DMS153 treated with DMSO at 0.1 percent for 48 hours (cell line): Measurements from ENCODE around the gene LY6G6D.

Source experiments
- DNase-seq: peaks from one replicate; lab custom pipeline; 2025; ENCODE audit not compliant: unreplicated experiment; lab: John Stamatoyannopoulos, UW

The LY6G6D gene

DNA sequence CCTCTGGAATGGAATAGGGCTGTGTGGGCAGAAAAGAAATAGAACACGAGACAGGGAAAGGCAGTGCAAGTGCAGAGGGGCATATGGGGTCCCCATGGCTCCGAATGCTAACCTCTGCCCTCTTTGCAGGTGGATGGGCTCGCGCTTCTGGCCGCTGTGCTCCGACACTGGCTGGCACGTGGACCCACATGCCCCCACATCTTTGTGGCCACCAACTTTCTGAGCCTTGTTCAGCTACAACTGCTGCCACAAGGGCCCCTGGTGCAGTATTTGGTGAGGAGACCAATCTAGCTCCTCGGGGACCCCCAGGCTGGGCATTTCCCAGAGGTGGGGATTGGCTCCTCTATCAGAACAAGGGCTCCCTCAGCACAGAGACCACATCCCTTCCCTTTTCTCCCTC, 46.2 kb downstream of the LY6G6D start:
- no peak for DNase-seq

DNA sequence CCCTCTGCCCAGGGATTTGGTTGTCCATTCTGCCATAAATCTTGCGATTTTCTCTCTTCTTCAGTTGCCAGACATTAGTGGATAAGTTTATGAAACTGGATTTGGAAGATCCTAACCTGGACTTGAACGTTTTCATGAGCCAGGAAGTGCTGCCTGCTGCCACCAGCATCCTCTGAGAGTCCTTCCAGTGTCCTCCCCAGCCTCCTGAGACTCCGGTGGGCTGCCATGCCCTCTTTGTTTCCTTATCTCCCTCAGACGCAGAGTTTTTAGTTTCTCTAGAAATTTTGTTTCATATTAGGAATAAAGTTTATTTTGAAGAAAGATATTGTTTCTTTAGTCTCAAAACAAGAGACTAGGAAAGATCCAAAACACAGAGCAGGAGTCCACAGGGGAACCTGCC, 47.2 kb downstream of the LY6G6D start, which contains the start of gene SAPCD1:
Gene SAPCD1, plus strand, starts transcription at position 301 of the 400 bp plus-strand sequence. CDS start 399 bp downstream, outside the sequence.
- no peak for DNase-seq

DNA sequence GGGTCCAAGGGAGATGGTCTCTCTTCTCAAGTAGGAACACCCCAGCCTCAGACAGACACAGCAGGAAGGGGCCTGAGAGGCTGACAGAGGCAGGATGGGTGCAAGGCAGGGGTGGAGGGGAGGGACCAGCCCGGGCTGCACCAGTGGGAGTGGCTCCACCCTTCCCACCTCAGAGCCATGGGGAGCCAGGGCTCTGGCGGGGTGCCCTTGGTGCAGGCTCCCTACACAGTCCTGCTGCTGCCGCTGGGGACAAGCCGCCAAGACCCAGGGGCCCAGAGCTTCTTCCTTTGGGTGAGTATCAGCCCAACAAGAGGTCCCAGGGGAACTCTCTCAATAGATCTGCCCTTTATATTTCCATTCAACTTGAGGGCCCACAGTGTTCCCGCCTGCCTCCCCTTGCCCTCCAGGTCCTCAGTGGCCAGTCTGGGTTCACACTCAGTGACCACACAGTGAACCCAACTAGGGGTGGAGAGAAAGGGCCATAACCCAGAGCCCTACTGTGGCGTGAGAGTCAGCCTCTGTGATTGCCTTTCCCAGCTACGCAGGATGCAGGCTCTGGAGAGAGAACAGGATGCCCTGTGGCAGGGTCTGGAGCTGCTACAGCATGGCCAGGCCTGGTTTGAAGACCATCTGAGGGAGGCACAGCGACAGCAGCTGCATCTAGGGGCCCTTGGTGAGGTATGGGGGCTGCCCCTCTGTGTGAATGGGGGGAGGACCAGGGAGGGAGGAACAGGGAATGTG, 47.9 kb downstream of the LY6G6D start:
- no peak for DNase-seq

DNA sequence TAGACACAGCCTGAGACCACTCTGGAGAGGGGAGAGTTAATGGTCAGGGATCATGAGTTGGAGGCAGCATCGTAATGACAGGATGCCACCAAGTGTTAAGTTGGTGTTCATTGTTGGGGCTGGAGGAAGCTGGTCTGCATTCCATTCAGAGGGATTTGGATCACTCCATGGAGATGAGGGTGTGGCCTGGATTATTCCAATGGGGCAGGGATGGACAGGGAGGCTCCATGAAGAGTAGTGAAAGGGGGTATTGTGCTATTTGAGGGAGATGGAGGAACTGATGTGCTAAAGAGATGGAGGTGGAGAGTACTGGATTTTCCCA, 48.4 kb downstream of the LY6G6D start:
- DNase-seq: no peak

DNA sequence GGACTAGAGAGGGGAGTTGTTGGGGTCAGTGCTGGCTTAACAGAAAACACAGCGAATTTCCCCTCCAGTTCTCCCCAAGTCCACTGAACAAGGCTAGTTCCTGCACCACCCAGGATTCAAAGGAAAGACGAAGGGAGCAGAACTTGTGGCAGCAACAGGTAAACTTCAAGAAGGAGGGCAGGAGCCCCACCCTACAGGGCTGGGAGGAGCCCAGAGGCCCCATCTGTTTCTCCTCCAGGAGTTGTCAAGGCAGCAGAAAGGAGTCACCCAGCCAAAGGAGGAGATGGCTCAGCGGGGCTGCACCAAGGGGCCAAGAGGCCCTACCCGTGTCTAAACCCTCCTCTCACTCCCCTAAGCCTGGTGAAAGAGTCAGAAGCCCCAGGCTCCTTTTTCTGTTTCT, 49.0 kb downstream of the LY6G6D start:
- no peak for DNase-seq

DNA sequence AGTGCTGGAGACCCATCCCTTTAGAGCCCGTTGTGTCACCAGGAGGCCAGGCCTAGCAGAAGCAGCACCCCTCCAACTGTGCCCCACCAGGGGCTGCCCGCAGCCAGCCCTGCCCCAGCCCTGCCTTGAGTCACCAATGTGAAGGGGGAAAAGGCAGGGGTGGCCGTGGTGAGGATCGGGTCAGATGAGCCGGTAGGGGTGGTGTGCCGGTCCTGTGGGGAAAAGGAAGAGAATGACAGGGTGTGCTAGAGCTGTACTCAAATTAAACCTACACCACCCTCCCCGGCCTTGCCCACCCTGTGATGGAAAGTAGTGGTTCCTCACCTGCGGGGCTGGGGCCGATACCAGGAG, 50.4 kb downstream of the LY6G6D start:
- DNase-seq: no peak

DNA sequence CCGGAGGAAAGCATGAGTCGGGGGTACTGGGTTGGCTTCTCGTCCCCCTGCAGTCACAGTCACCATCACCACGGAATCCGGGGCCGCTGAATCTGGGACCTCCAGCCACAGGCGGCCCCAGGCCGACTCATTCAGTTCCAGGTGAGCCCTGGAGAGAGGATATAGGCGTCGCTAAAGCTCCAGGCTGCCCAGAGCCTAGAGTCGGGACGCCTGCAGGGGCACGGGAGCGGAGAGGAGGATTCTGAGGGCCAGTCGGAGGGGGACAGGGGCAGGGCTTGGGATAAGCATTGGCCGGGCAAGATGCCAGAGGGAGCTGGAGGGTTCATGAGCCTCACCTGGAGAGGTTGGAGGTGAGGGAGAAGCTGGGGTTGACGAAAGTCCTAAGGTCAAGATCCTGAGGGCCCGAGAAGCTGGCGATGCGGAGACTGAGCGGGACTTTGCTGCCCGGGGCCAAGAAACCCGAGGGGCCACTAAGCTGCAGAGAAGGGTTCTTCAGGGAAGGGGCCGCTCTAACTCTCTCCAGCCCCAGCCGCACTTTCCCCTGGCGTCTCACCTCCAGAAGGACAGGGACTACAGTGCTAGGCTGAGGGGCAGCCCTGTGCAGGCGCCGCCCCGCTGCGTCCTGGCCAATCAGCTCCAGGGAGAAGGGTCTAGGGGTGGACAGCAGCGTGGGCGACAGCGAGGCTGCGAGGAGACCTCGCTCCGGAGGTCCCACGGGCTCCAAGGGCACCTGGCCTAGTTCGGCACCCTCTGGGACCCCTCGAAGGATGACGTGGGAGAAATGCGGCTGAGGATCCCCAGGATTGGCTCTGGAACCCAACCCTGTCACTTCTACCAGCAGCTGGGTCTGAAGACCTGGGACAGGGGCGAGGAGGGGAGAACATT, 51.0 kb downstream of the LY6G6D start:
- DNase-seq: no peak

DNA sequence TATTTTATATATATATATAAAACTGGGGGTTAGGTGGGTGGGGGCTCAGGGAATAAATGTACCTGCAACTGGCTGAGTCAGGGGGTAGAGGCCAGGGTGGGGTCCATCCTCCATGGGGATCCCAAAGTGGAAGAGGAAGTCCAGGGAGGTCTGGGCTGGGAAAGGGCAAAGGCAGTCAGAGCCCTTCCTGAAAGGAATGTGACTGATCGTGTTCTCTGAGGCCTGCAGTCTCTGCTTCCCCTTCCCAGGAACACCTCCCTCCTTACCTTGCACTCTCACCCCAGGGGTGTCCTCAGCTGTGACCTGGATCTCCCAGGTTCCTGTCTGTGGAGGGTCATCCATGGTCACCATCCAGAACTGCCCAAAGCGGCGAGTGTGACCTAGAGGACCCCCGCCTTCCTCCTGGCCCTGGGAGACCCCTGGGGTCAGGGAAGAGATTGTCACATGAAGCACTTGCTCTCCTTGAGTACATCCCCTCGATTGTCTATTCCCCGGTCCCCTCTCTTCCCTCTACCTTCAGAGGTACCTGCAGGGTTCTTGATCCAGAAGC, 52.0 kb downstream of the LY6G6D start:
- no peak for DNase-seq
